NCI-H128 (cell line): Measurements from ENCODE around the gene IL2RA.

ENCODE experiments used
- DNase-seq: peaks from one replicate; lab custom pipeline; 2025; ENCODE audit not compliant: unreplicated experiment; lab: John Stamatoyannopoulos, UW

Gene IL2RA

GRCh38 chr10:5989756-5990155 lies 72.4 kb downstream of the IL2RA start:
- no peak for DNase-seq

GRCh38 chr10:5988336-5988920 lies 73.7 kb downstream of the IL2RA start:
- no peak for DNase-seq

- DNase-seq = no peak
Measured at GRCh38 chr10:5987747-5988146, 74.4 kb downstream of the IL2RA start.

- no peak for DNase-seq
Measured at GRCh38 chr10:5985029-5985428, 77.1 kb downstream of the IL2RA start.

- DNase-seq = no peak
Measured at GRCh38 chr10:5983774-5984173, 78.4 kb downstream of the IL2RA start.

GRCh38 chr10:5981529-5981928 lies 80.6 kb downstream of the IL2RA start:
- DNase-seq = no peak

- no peak for DNase-seq
Measured at GRCh38 chr10:5978230-5978489, 84.0 kb downstream of the IL2RA start.

GRCh38 chr10:5977471-5978229 lies 84.5 kb downstream of the IL2RA start, which contains the start of gene IL15RA:
TSS of gene IL15RA (minus strand) at chr10:5977543. CDS start at chr10:5977492, 51 bp downstream.
- no peak for DNase-seq

GRCh38 chr10:5976512-5977470 lies 85.4 kb downstream of the IL2RA start:
- DNase-seq = no peak

- DNase-seq = no peak
Measured at GRCh38 chr10:5975641-5976473, 86.3 kb downstream of the IL2RA start.

- no peak for DNase-seq
Measured at GRCh38 chr10:5973069-5973468, 89.1 kb downstream of the IL2RA start.

GRCh38 chr10:5971886-5972285 lies 90.3 kb downstream of the IL2RA start:
- no peak for DNase-seq

- no peak for DNase-seq
Measured at GRCh38 chr10:5971315-5971832, 90.8 kb downstream of the IL2RA start.

- no peak for DNase-seq
Measured at GRCh38 chr10:5970527-5970926, 91.6 kb downstream of the IL2RA start.

- no peak for DNase-seq
Measured at GRCh38 chr10:5970066-5970465, 92.1 kb downstream of the IL2RA start.

GRCh38 chr10:5968681-5969453 lies 93.3 kb downstream of the IL2RA start:
- no peak for DNase-seq

GRCh38 chr10:5968037-5968680 lies 94.0 kb downstream of the IL2RA start:
- no peak for DNase-seq

GRCh38 chr10:5965266-5965665 lies 96.9 kb downstream of the IL2RA start:
- DNase-seq = no peak

GRCh38 chr10:5964736-5965135 lies 97.4 kb downstream of the IL2RA start:
- DNase-seq = no peak
